LNCAP (cell line): ENCODE measurements around the gene SIGLEC7.

Experiments used
- TF ChIP-seq, protein P1 (sequence below): fragments of 450-650 bp; IDR thresholded peaks from 2 replicates; pipeline ENCODE4 v1.5.1; 2017; ENCODE audit warnings: mild to moderate bottlenecking

The SIGLEC7 gene

DNA sequence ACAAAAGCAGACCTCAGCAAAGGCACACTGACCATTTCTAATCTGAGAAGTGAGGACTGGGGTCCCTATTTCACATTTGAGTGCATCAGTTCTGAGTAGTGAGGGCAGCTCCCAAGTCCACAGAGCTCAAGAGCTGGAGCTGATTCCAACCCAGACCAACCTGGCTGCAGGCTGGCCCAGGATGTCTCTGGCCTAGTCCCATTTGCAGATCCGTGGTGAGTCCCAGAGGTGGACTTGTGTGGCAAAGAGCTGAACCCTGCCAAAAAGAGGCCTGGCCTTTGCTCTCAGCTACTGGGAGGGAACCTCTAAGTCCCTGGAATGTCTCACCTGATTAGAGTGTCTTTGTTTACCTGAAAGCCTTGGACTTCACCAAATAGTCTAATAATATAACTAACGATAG is 14.6 kb downstream of the SIGLEC7 start:
- TF ChIP-seq, protein P1, sequence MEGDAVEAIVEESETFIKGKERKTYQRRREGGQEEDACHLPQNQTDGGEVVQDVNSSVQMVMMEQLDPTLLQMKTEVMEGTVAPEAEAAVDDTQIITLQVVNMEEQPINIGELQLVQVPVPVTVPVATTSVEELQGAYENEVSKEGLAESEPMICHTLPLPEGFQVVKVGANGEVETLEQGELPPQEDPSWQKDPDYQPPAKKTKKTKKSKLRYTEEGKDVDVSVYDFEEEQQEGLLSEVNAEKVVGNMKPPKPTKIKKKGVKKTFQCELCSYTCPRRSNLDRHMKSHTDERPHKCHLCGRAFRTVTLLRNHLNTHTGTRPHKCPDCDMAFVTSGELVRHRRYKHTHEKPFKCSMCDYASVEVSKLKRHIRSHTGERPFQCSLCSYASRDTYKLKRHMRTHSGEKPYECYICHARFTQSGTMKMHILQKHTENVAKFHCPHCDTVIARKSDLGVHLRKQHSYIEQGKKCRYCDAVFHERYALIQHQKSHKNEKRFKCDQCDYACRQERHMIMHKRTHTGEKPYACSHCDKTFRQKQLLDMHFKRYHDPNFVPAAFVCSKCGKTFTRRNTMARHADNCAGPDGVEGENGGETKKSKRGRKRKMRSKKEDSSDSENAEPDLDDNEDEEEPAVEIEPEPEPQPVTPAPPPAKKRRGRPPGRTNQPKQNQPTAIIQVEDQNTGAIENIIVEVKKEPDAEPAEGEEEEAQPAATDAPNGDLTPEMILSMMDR, result no peak

DNA sequence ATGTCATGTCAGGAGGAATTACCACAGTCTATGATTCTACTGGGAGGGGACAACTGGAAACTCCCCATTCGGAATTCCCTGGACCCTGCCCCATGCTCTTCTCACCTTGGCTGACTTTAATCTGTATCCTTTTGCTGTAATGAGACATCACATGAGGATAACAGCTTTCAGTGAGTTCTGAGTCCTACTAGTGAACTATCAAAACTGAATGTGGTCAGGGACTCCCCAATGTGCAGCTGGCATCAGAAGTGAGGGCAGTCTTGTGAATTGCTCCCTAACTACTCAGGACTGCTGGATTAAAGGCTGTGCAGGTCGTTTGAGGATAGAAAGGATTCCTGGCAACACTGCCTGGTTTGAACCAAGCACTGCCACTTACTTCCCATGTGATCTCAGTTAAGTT is 15.2 kb downstream of the SIGLEC7 start:
- TF ChIP-seq, protein P1, result no peak

DNA sequence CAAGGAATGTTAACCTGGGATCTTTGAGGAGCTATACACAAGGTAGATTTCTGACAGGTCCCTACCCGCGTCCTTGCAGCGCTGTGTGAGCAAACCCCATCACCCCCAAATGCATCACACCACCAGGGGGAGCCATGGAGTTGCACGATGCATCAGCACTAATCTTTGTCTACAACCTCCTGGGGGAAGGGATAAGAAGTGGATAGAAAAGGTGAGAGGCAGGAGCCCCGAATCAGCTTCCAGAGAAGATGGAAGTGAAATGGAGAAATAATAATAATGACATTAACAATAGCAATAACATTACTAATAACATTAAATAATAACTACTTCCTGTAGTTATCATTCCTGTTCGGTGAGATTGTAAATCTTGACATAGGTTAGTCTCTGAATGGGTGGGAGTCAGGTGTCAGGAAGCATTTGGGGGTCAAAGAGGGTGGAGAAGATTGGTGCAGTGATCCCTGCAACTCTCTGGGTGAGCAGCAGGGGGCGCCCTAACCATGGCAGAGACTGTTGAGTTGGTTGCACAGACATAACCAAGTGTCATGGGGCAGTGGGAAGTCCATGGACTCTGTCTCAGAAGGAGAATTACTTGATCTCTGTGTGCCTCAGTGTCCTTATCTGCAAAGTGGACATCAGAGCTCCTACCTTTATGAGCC is 16.5 kb downstream of the SIGLEC7 start:
- TF ChIP-seq, protein P1, result peak; percentile 99

DNA sequence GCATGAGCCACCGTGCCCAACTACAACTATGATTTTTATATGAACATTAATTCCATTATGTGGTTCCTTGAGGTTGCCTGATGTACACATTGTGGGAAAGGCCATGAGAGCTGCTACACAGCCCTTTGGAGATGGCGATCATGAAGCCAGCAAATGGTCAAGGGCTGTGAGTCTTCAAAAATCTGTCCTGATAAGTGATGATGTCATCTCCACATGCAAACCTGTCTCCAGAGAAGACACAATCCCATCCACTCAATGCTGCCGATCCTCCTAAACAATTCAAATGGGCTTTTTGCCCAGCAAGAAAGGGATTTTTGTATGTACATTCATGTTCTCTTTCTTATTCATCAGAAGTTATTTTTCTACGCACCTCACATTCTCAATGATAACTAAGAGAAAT is 17.6 kb downstream of the SIGLEC7 start:
- TF ChIP-seq, protein P1, result no peak

DNA sequence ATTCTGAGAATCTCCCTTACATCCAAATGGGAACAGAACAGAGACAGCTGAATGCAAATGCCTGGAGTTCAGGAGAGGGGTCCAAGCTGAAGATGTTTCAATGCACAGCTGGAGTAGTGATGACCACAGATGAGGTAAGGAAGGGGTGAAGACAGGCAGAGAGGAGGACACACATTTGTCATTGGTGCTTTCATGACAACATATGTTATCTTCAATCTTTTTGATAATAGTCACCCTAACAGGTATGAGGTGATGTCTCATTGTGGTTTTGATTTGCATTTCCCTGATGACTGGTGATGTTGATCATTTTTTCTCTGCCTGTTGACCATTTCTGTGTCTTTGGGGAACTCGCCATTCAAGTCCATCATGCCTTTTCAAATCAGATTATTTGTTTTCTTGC is 19.2 kb downstream of the SIGLEC7 start:
- TF ChIP-seq, protein P1, result no peak

DNA sequence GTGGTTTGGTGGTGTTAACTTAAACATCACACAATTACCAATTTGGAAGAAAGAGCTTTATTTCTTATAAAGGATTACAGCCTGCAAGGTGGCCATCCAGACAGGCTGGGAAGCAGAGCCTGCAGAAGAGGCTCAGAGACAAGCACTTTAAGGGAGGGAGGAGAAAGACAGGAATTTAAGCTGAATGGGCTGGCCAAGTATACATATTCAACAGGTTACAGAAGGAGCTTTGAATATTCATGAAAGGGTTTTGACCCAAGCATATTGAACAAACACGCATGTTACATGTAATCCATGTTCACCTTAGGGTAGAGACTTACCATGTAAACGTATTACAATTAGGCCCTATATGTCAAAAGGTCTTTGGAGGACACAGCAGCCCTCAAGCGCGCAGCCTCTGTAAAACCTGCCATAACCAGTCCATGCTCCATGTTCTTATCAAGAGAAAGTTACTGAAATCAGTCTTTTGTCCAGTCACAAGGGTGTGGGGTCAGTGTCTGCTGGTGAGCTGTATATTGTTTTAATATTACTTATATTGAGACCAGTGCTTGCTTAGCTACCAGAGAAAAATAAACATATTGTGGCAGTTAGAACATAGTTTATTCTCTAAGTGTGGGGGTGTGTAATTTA is 19.9 kb downstream of the SIGLEC7 start:
- TF ChIP-seq, protein P1, result no peak

DNA sequence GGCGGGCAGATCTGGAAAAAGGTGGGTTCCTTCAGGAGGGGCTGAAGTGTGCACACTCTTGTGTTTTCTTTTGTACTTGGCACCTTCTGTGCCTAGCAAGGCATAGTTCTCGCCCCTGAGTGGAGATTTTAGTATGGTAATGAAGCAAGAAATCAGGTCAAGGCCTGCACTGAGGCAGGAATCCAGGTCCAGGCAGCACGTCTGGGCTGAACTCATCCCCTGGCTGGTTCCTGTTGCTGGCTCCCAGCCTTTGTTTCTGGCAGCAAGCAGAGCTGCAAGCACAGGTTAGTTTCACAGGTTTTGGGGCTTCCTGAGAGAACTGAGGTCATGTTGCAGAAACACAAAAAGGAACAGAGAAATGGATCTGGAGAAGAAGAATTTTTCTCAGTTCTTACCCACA is 21.2 kb downstream of the SIGLEC7 start:
- TF ChIP-seq, protein P1, result no peak
